Ishikawa (cell line): Measurements from ENCODE around the gene LCMT1.

Experiments used
- CEBPB ChIP-seq: IDR thresholded peaks from 2 replicates; pipeline ENCODE4 v1.6.1; 2012
- CREB1 ChIP-seq: IDR thresholded peaks from 2 replicates; pipeline ENCODE4 v1.6.1; 2012; ENCODE audit warnings: low read depth
- EGR1 ChIP-seq: IDR thresholded peaks from 2 replicates; pipeline ENCODE4 v1.6.1; 2012
- EP300 ChIP-seq: IDR thresholded peaks from 2 replicates; pipeline ENCODE4 v1.6.1; 2012; ENCODE audit warnings: borderline replicate concordance
- FOXM1 ChIP-seq: IDR thresholded peaks from 2 replicates; pipeline ENCODE4 v1.6.1; 2012; ENCODE audit warnings: low read depth, borderline replicate concordance
- NFIC ChIP-seq: IDR thresholded peaks from 2 replicates; pipeline ENCODE4 v1.6.1; 2012
- RAD21 ChIP-seq: IDR thresholded peaks from 2 replicates; pipeline ENCODE4 v1.6.1; 2012; ENCODE audit warnings: low read depth
- TAF1 ChIP-seq: IDR thresholded peaks from 2 replicates; pipeline ENCODE4 v1.6.1; 2012; ENCODE audit warnings: low read depth, mild to moderate bottlenecking
- TCF12 ChIP-seq: IDR thresholded peaks from 2 replicates; pipeline ENCODE4 v1.6.1; 2012; ENCODE audit warnings: low read depth
- TEAD4 ChIP-seq: IDR thresholded peaks from 2 replicates; pipeline ENCODE4 v1.6.1; 2012
- YY1 ChIP-seq: IDR thresholded peaks from 2 replicates; pipeline ENCODE4 v1.6.1; 2012; ENCODE audit warnings: low read depth
- ZBTB7A ChIP-seq: IDR thresholded peaks from 2 replicates; pipeline ENCODE4 v1.6.1; 2012; ENCODE audit warnings: low read depth
- TF ChIP-seq, protein P1 (sequence below): IDR thresholded peaks from 2 replicates; pipeline ENCODE4 v1.6.1; 2012
- TF ChIP-seq, protein P2 (sequence below): IDR thresholded peaks from 2 replicates; pipeline ENCODE4 v1.6.1; 2012
- TF ChIP-seq, protein P3 (sequence below): IDR thresholded peaks from 2 replicates; pipeline ENCODE4 v1.6.1; 2012; ENCODE audit warnings: low read depth, mild to moderate bottlenecking

The LCMT1 gene

DNA sequence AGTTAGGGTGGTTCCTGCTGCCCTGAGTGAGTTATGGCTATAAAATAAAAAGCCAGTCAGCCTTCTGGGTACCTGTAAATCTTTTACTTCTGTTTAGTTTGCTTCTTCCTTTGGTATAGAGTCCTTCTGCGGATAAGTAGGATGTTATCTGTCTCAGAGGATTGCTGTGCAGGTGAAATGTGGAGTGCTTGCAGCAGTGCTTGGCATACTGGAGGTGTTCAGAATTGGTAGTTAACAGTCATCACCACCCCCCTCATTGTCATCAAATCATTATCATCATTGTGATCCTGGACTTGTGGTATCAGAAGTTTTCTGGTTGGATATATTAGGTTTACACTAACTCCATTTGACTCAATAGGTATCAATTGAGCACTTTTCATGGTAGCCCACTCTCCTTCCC, 2.6 kb downstream of the LCMT1 start:
- TF ChIP-seq TAF1 (no peak), CEBPB (no peak), CREB1 (no peak), NFIC (no peak), TCF12 (no peak), RAD21 (no peak), YY1 (no peak), EP300 (no peak), EGR1 (no peak), TEAD4 (no peak), ZBTB7A (no peak), FOXM1 (no peak)
- TF ChIP-seq, protein P1, sequence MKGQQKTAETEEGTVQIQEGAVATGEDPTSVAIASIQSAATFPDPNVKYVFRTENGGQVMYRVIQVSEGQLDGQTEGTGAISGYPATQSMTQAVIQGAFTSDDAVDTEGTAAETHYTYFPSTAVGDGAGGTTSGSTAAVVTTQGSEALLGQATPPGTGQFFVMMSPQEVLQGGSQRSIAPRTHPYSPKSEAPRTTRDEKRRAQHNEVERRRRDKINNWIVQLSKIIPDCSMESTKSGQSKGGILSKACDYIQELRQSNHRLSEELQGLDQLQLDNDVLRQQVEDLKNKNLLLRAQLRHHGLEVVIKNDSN = no peak
- TF ChIP-seq, protein P2, sequence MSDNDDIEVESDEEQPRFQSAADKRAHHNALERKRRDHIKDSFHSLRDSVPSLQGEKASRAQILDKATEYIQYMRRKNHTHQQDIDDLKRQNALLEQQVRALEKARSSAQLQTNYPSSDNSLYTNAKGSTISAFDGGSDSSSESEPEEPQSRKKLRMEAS = no peak
- TF ChIP-seq, protein P3, sequence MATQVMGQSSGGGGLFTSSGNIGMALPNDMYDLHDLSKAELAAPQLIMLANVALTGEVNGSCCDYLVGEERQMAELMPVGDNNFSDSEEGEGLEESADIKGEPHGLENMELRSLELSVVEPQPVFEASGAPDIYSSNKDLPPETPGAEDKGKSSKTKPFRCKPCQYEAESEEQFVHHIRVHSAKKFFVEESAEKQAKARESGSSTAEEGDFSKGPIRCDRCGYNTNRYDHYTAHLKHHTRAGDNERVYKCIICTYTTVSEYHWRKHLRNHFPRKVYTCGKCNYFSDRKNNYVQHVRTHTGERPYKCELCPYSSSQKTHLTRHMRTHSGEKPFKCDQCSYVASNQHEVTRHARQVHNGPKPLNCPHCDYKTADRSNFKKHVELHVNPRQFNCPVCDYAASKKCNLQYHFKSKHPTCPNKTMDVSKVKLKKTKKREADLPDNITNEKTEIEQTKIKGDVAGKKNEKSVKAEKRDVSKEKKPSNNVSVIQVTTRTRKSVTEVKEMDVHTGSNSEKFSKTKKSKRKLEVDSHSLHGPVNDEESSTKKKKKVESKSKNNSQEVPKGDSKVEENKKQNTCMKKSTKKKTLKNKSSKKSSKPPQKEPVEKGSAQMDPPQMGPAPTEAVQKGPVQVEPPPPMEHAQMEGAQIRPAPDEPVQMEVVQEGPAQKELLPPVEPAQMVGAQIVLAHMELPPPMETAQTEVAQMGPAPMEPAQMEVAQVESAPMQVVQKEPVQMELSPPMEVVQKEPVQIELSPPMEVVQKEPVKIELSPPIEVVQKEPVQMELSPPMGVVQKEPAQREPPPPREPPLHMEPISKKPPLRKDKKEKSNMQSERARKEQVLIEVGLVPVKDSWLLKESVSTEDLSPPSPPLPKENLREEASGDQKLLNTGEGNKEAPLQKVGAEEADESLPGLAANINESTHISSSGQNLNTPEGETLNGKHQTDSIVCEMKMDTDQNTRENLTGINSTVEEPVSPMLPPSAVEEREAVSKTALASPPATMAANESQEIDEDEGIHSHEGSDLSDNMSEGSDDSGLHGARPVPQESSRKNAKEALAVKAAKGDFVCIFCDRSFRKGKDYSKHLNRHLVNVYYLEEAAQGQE = no peak

DNA sequence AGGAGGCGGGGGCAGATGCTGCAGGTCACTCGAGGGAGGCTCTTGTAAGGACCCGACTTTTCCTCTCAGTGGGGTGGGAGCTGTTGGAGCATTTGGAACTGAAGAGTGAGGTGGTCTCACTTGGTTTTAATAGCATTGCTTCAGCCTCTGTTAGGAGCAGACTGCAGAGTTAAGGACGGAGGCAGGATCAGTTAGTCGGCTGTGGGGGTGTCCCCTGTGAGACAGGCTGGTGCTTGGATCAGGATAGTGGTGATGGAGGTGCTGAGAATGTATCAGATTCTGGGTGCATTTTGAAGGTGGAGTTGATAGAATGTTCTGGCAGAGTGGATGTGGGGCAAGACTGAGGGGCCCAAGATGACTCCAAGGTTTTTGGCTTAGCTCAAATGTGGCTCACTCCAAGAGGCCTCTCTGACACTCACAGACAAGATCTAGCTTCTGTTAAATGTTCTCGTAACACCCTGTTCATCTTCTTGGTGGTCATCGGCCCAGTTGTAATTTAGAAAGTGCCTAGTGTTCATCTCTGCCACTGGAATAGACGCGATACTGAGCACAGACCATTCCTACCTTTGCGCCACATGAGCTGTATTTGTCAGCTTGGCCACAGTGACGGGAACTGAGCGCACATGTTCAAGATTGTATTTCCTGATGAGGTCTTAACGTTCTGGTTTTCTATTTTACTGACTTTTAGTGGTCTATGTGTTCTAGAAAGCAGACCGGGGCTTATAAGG, 7.5 kb downstream of the LCMT1 start:
- TF ChIP-seq FOXM1 = no peak
- no peak for TF ChIP-seq CEBPB

DNA sequence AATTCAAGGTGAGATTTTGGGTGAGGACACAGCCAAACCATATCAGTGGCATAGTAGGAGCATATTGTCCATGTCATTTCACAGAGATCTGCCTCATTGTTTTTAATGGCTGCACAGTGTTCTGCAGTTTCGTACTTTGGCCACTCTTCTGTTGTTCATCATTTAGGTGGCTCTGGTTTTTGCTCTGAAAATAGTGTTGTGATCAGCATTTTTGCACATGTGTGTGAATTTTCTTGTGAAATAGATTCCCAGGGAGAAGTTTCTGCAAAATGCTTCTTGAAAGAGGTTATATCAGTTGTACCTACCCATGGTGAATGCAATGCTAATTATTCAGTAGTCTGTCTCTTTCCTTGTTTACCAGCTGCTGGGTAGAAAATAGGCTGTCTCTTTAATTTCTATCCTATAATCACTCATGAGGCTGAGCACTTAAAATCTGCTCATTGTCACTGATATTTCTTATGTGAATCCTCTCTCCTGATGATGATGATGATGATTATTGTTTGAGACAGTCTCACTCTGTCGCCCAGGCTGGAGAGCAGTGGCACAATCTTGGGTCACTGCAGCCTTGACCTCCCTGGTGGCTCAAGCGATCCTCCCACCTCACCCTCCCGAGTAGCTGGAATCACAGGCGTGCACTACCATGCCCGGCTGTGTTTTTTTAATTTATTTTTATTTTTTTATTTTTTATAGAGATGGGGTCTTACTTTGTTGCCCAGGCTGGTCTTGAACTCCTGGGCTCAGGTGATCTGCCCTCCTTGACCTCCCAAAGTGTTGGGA, 10.5 kb downstream of the LCMT1 start:
- TF ChIP-seq, protein P2 = no peak
- TF ChIP-seq TEAD4 (no peak), ZBTB7A (no peak), YY1 (no peak), FOXM1 (no peak), CREB1 (no peak), TCF12 (no peak), EP300 (no peak), CEBPB (no peak), RAD21 (no peak), EGR1 (no peak), TAF1 (no peak), NFIC (no peak)
- TF ChIP-seq, protein P1 = no peak
- TF ChIP-seq, protein P3 = no peak

DNA sequence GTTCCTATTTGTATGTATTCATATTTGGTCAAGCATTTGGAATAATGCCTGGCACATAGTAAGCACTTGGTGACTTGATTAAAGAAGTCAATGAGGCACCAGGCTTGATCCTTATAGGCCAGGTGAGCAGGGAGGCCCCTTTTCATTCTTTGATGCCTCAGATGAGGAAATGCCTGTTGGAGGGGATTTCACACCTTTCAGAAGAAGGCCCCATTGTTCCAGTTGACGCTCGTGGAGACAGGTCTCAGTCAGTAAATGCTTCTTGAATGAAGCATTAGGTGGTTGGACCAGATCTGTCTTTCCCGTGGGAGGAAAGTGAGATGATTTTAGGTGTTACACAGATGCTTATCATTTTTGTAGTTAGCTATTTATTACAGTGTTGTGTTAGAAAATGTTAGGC, 13.0 kb downstream of the LCMT1 start:
- no peak for TF ChIP-seq CREB1
- TF ChIP-seq RAD21 = no peak
- TF ChIP-seq FOXM1 = no peak
- no peak for TF ChIP-seq NFIC
- TF ChIP-seq, protein P1 = no peak
- TF ChIP-seq EP300 = no peak
- TF ChIP-seq TCF12 = no peak
- TF ChIP-seq YY1 = no peak
- TF ChIP-seq, protein P2 = no peak
- no peak for TF ChIP-seq ZBTB7A
- no peak for TF ChIP-seq EGR1
- TF ChIP-seq TAF1 = no peak
- TF ChIP-seq TEAD4 = no peak
- no peak for TF ChIP-seq CEBPB
- TF ChIP-seq, protein P3 = no peak
